GM23338 (cell line): ENCODE data around the gene AIM2. TPM values are rescaled to one million over a fixed set of nuclear protein-coding genes. Genes with fewer than 3 reads are reported as not detected.

Experiments
- ATAC-seq: fragments of 200-7000 bp; cut with Tn5 transposase; 3 replicates; pipeline ENCODE4 v1.9.1; 2020
- DNase-seq: peaks from one replicate; pipeline ENCODE4 v3.0.0-alpha.2; 2015; ENCODE audit warnings: low spot score
- H2AFZ ChIP-seq: fragments of 200-600 bp; sonication (generic); 2 replicates; pipeline ENCODE4 v1.8.0; 2016; ENCODE audit warnings: antibody characterized with exemption, mild to moderate bottlenecking, moderate library complexity
- H3F3A ChIP-seq: fragments of 200-600 bp; sonication (generic); replicated peaks from 2 replicates; pipeline ENCODE4 v1.8.0; 2017; ENCODE audit warnings: antibody characterized with exemption, mixed run types, low read depth
- H3K27ac ChIP-seq: fragments of 200-600 bp; sonication (generic); 2 replicates; pipeline ENCODE4 v1.6.1; 2016; ENCODE audit warnings: low read depth
- H3K27me3 ChIP-seq: fragments of 200-600 bp; sonication (generic); 2 replicates; pipeline ENCODE4 v1.8.0; 2016; ENCODE audit warnings: mild to moderate bottlenecking, mixed run types, moderate library complexity; ENCODE audit not compliant: insufficient read depth
- H3K36me3 ChIP-seq: fragments of 200-600 bp; sonication (generic); 2 replicates; pipeline ENCODE4 v1.8.0; 2016; ENCODE audit warnings: mild to moderate bottlenecking; ENCODE audit not compliant: insufficient read depth
- H3K4me1 ChIP-seq: fragments of 200-600 bp; sonication (generic); 2 replicates; pipeline ENCODE4 v1.8.0; 2016; ENCODE audit warnings: mild to moderate bottlenecking, moderate library complexity; ENCODE audit not compliant: insufficient read depth
- H3K4me2 ChIP-seq: fragments of 200-600 bp; sonication (generic); 2 replicates; pipeline ENCODE4 v1.7.1; 2017; ENCODE audit warnings: mixed run types
- H3K4me3 ChIP-seq: fragments of 200-600 bp; sonication (generic); 2 replicates; pipeline ENCODE4 v1.6.1; 2016; ENCODE audit warnings: mixed run types
- H3K79me2 ChIP-seq: fragments of 200-600 bp; sonication (generic); replicated peaks from 2 replicates; pipeline ENCODE4 v1.8.0; 2017; ENCODE audit warnings: mild to moderate bottlenecking; ENCODE audit not compliant: insufficient read depth
- H3K9me2 ChIP-seq: fragments of 200-600 bp; sonication (generic); 2 replicates; pipeline ENCODE4 v1.8.0; 2017; ENCODE audit not compliant: insufficient read depth
- H4K20me1 ChIP-seq: fragments of 200-600 bp; sonication (generic); replicated peaks from 2 replicates; pipeline ENCODE4 v1.8.0; 2017; ENCODE audit warnings: mild to moderate bottlenecking; ENCODE audit not compliant: insufficient read depth
- H3K27ac Mint-ChIP-seq: 2 replicates; pipeline ENCODE4 v1.8.0; 2020; ENCODE audit warnings: inconsistent platforms, mild to moderate bottlenecking, moderate library complexity, mixed read lengths
- H3K27me3 Mint-ChIP-seq: 3 replicates; pipeline ENCODE4 v1.8.0; 2022; ENCODE audit warnings: low read depth, mild to moderate bottlenecking, moderate library complexity, mixed read lengths, inconsistent platforms; ENCODE audit not compliant: insufficient read depth, poor library complexity
- H3K36me3 Mint-ChIP-seq: 3 replicates; pipeline ENCODE4 v1.8.0; 2021; ENCODE audit warnings: low read depth, mild to moderate bottlenecking, inconsistent platforms, moderate library complexity, mixed read lengths
- H3K4me1 Mint-ChIP-seq: 3 replicates; pipeline ENCODE4 v1.8.0; 2020; ENCODE audit warnings: mild to moderate bottlenecking, inconsistent platforms, mixed read lengths
- H3K4me3 Mint-ChIP-seq: 3 replicates; pipeline ENCODE4 v1.8.0; 2021; ENCODE audit warnings: moderate library complexity, mild to moderate bottlenecking, inconsistent platforms, mixed read lengths
- H3K9me3 Mint-ChIP-seq: 3 replicates; pipeline ENCODE4 v1.8.0; 2020; ENCODE audit warnings: moderate library complexity, mild to moderate bottlenecking, inconsistent platforms, mixed read lengths
- CREB1 ChIP-seq: fragments of 250-450 bp; sonication (Bioruptor Pico); IDR thresholded peaks from 2 replicates; pipeline ENCODE4 v1.5.0; 2020; ENCODE audit warnings: low read depth, mild to moderate bottlenecking, moderate library complexity
- EZH2 ChIP-seq: fragments of 200-600 bp; sonication (generic); IDR thresholded peaks from one replicate; pipeline ENCODE4 v1.8.0; 2017; ENCODE audit warnings: antibody characterized with exemption, mild to moderate bottlenecking, low read depth; ENCODE audit not compliant: unreplicated experiment
- EZH2phosphoT487 ChIP-seq: fragments of 200-600 bp; sonication (generic); IDR thresholded peaks from one replicate; pipeline ENCODE4 v1.8.1; 2018; ENCODE audit warnings: antibody characterized with exemption; ENCODE audit not compliant: unreplicated experiment
- JUNB ChIP-seq: IDR thresholded peaks from one replicate; pipeline ENCODE4 v1.6.1; 2016; ENCODE audit warnings: antibody characterized with exemption; ENCODE audit not compliant: unreplicated experiment
- NANOG ChIP-seq: IDR thresholded peaks from 2 replicates; pipeline ENCODE4 v1.6.1; 2016; ENCODE audit warnings: antibody characterized with exemption, borderline replicate concordance
- POLR2AphosphoS5 ChIP-seq: IDR thresholded peaks from 2 replicates; pipeline ENCODE4 v1.6.1; 2016; ENCODE audit warnings: antibody characterized with exemption, low read depth
- STAT1 ChIP-seq: IDR thresholded peaks from one replicate; pipeline ENCODE4 v1.6.1; 2016; ENCODE audit warnings: antibody characterized with exemption; ENCODE audit not compliant: unreplicated experiment
- ZNF114 ChIP-seq: fragments of 250-450 bp; sonication (Bioruptor Pico); IDR thresholded peaks from 2 replicates; pipeline ENCODE4 v1.5.0; 2020; ENCODE audit warnings: mild to moderate bottlenecking, moderate library complexity
- ZNF331 ChIP-seq: fragments of 250-450 bp; sonication (Bioruptor Pico); IDR thresholded peaks from 2 replicates; pipeline ENCODE4 v1.5.0; 2020; ENCODE audit warnings: low read depth, mild to moderate bottlenecking, moderate library complexity
- long read RNA-seq: library from polyadenylated mRNA; unstranded; transcript quantifications from one replicate; pipeline ENCODE4 v2.0.0, GENCODE V29; 2020; ENCODE audit not compliant: unreplicated experiment
- polyA plus RNA-seq: library from polyadenylated mRNA; unstranded; fragments of >200 nt; fragmentation: Nextera tagmentation; extraction: Ambion mirVana; gene quantifications from 2 replicates; pipeline ENCODE4 v1.2.1, GENCODE V29; 2016
- total RNA-seq: library from RNA; depleted of rRNA; stranded (reverse); fragments of >200 nt; shearing (Covaris generic); gene quantifications from 2 replicates; pipeline ENCODE4 v1.2.3, GENCODE V29; 2014; rRNA removed
- TF ChIP-seq, protein P1 (sequence below), 2 experiments: fragments of 200-600 bp in 1 of 2; sonication (generic) in 1 of 2; conservative IDR thresholded peaks; 2 replicates each; pipeline versions ENCODE4 v1.5.1 to v1.6.1; 2016 to 2017; ENCODE audit warnings: antibody characterized with exemption in 2 of 2, low read depth in 2 of 2, mild to moderate bottlenecking in 2 of 2, moderate library complexity in 1 of 2
- TF ChIP-seq, protein P2 (sequence below): fragments of 250-450 bp; sonication (Bioruptor Pico); IDR thresholded peaks from 2 replicates; pipeline ENCODE4 v1.5.0; 2020; ENCODE audit warnings: mild to moderate bottlenecking, moderate library complexity
- TF ChIP-seq, protein P3 (sequence below): IDR thresholded peaks from one replicate; pipeline ENCODE4 v1.6.1; 2018; ENCODE audit warnings: antibody characterized with exemption; ENCODE audit not compliant: unreplicated experiment
- TF ChIP-seq, protein P4 (sequence below): IDR thresholded peaks from 2 replicates; pipeline ENCODE4 v1.6.1; 2016; ENCODE audit warnings: antibody characterized with exemption

The AIM2 gene, protein sequence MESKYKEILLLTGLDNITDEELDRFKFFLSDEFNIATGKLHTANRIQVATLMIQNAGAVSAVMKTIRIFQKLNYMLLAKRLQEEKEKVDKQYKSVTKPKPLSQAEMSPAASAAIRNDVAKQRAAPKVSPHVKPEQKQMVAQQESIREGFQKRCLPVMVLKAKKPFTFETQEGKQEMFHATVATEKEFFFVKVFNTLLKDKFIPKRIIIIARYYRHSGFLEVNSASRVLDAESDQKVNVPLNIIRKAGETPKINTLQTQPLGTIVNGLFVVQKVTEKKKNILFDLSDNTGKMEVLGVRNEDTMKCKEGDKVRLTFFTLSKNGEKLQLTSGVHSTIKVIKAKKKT
- 2.1 and 2.5 TPM in 2 replicates for total RNA-seq
- polyA plus RNA-seq, result 1.5 and 1.9 TPM in 2 replicates
- long read RNA-seq, partial matches to known transcripts, result 0 of 2 reads
- long read RNA-seq, other reads (novel, unspliced or antisense), result 2 of 2 reads

DNA sequence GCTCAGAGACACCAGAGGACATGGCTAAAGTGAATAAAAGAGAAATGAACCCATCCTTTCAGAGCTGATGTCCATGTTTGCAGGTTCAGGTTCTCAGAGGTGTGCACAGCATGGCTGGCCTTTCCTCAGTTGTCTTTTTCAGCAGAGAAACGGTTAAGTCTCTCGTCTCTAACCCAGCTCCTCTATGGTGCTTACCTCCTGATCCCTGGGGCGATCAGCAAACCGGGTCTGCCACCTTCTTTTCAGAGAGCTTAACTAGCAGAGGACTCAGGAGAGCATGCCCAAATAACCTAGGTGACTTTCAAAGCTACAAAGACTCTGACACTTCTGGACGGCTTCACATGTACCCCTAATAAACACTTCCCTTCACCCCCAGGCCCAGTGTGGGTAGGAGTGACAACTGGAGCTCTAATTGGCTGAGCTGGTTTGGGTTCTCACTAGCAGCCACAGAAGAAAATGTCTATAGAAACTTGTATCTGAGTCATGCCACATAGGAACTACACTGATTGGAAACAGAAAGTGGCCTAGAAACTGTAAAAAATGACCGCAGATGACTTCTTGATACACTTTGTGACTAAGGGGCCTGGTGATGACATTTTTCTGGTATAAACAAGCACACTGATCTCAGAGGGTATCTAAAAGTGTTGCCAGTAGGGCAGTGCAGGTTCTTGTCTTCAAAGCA is at the start of gene AIM2:
AIM2 (minus strand) TSS at position 329 of the 682 bp plus-strand sequence. CDS start 3,267 bp downstream, outside the sequence.
- no peaks in the 10 kb centered on the region for H3K9me3 Mint-ChIP-seq
- H3K27me3 ChIP-seq, result no peaks in the 10 kb centered on the region
- no peak within 1 kb of the TSS for H3K27ac ChIP-seq
- no peaks in the 10 kb centered on the region for H4K20me1 ChIP-seq
- H3K27ac Mint-ChIP-seq, result no peak within 1 kb of the TSS
- H3K9me2 ChIP-seq, result no peaks in the 10 kb centered on the region
- no peak for TF ChIP-seq POLR2AphosphoS5
- TF ChIP-seq ZNF114 (CRISPR knock-in tag), result no peak
- no peak for TF ChIP-seq JUNB
- no peak for TF ChIP-seq NANOG
- TF ChIP-seq, protein P1, sequence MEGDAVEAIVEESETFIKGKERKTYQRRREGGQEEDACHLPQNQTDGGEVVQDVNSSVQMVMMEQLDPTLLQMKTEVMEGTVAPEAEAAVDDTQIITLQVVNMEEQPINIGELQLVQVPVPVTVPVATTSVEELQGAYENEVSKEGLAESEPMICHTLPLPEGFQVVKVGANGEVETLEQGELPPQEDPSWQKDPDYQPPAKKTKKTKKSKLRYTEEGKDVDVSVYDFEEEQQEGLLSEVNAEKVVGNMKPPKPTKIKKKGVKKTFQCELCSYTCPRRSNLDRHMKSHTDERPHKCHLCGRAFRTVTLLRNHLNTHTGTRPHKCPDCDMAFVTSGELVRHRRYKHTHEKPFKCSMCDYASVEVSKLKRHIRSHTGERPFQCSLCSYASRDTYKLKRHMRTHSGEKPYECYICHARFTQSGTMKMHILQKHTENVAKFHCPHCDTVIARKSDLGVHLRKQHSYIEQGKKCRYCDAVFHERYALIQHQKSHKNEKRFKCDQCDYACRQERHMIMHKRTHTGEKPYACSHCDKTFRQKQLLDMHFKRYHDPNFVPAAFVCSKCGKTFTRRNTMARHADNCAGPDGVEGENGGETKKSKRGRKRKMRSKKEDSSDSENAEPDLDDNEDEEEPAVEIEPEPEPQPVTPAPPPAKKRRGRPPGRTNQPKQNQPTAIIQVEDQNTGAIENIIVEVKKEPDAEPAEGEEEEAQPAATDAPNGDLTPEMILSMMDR (conservative IDR thresholded peaks at IDR 0.05; ENCODE audit: low read depth in 2 of 2), result no peak
- no peak for TF ChIP-seq EZH2
- no peak for TF ChIP-seq ZNF331 (CRISPR knock-in tag)
- TF ChIP-seq, protein P2, sequence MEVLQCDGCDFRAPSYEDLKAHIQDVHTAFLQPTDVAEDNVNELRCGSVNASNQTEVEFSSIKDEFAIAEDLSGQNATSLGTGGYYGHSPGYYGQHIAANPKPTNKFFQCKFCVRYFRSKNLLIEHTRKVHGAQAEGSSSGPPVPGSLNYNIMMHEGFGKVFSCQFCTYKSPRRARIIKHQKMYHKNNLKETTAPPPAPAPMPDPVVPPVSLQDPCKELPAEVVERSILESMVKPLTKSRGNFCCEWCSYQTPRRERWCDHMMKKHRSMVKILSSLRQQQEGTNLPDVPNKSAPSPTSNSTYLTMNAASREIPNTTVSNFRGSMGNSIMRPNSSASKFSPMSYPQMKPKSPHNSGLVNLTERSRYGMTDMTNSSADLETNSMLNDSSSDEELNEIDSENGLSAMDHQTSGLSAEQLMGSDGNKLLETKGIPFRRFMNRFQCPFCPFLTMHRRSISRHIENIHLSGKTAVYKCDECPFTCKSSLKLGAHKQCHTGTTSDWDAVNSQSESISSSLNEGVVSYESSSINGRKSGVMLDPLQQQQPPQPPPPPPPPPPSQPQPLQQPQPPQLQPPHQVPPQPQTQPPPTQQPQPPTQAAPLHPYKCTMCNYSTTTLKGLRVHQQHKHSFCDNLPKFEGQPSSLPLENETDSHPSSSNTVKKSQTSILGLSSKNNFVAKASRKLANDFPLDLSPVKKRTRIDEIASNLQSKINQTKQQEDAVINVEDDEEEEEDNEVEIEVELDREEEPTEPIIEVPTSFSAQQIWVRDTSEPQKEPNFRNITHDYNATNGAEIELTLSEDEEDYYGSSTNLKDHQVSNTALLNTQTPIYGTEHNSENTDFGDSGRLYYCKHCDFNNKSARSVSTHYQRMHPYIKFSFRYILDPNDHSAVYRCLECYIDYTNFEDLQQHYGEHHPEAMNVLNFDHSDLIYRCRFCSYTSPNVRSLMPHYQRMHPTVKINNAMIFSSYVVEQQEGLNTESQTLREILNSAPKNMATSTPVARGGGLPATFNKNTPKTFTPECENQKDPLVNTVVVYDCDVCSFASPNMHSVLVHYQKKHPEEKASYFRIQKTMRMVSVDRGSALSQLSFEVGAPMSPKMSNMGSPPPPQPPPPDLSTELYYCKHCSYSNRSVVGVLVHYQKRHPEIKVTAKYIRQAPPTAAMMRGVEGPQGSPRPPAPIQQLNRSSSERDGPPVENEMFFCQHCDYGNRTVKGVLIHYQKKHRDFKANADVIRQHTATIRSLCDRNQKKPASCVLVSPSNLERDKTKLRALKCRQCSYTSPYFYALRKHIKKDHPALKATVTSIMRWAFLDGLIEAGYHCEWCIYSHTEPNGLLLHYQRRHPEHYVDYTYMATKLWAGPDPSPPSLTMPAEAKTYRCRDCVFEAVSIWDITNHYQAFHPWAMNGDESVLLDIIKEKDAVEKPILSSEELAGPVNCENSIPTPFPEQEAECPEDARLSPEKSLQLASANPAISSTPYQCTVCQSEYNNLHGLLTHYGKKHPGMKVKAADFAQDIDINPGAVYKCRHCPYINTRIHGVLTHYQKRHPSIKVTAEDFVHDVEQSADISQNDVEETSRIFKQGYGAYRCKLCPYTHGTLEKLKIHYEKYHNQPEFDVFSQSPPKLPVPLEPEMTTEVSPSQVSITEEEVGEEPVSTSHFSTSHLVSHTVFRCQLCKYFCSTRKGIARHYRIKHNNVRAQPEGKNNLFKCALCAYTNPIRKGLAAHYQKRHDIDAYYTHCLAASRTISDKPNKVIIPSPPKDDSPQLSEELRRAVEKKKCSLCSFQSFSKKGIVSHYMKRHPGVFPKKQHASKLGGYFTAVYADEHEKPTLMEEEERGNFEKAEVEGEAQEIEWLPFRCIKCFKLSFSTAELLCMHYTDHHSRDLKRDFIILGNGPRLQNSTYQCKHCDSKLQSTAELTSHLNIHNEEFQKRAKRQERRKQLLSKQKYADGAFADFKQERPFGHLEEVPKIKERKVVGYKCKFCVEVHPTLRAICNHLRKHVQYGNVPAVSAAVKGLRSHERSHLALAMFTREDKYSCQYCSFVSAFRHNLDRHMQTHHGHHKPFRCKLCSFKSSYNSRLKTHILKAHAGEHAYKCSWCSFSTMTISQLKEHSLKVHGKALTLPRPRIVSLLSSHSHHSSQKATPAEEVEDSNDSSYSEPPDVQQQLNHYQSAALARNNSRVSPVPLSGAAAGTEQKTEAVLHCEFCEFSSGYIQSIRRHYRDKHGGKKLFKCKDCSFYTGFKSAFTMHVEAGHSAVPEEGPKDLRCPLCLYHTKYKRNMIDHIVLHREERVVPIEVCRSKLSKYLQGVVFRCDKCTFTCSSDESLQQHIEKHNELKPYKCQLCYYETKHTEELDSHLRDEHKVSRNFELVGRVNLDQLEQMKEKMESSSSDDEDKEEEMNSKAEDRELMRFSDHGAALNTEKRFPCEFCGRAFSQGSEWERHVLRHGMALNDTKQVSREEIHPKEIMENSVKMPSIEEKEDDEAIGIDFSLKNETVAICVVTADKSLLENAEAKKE (CRISPR knock-in tag), result no peak
- TF ChIP-seq EZH2phosphoT487, result no peak
- TF ChIP-seq, protein P3, sequence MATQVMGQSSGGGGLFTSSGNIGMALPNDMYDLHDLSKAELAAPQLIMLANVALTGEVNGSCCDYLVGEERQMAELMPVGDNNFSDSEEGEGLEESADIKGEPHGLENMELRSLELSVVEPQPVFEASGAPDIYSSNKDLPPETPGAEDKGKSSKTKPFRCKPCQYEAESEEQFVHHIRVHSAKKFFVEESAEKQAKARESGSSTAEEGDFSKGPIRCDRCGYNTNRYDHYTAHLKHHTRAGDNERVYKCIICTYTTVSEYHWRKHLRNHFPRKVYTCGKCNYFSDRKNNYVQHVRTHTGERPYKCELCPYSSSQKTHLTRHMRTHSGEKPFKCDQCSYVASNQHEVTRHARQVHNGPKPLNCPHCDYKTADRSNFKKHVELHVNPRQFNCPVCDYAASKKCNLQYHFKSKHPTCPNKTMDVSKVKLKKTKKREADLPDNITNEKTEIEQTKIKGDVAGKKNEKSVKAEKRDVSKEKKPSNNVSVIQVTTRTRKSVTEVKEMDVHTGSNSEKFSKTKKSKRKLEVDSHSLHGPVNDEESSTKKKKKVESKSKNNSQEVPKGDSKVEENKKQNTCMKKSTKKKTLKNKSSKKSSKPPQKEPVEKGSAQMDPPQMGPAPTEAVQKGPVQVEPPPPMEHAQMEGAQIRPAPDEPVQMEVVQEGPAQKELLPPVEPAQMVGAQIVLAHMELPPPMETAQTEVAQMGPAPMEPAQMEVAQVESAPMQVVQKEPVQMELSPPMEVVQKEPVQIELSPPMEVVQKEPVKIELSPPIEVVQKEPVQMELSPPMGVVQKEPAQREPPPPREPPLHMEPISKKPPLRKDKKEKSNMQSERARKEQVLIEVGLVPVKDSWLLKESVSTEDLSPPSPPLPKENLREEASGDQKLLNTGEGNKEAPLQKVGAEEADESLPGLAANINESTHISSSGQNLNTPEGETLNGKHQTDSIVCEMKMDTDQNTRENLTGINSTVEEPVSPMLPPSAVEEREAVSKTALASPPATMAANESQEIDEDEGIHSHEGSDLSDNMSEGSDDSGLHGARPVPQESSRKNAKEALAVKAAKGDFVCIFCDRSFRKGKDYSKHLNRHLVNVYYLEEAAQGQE, result no peak
- no peak for TF ChIP-seq STAT1
- no peak for TF ChIP-seq CREB1
- TF ChIP-seq, protein P4, sequence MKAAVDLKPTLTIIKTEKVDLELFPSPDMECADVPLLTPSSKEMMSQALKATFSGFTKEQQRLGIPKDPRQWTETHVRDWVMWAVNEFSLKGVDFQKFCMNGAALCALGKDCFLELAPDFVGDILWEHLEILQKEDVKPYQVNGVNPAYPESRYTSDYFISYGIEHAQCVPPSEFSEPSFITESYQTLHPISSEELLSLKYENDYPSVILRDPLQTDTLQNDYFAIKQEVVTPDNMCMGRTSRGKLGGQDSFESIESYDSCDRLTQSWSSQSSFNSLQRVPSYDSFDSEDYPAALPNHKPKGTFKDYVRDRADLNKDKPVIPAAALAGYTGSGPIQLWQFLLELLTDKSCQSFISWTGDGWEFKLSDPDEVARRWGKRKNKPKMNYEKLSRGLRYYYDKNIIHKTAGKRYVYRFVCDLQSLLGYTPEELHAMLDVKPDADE, result no peak
- DNase-seq (no peak), ATAC-seq (no peak)
- H3F3A ChIP-seq, result no peaks in the 10 kb centered on the region
- H3K27me3 Mint-ChIP-seq, result no peaks in the 10 kb centered on the region
- H3K79me2 ChIP-seq, result no peaks in the 10 kb centered on the region
- no peak within 1 kb of the TSS for H3K4me3 ChIP-seq
- no peak within 1 kb of the TSS for H3K4me2 ChIP-seq
- H3K4me3 Mint-ChIP-seq, result no peak within 1 kb of the TSS
- no peaks in the 10 kb centered on the region for H3K4me1 ChIP-seq
- H2AFZ ChIP-seq, result no peak within 1 kb of the TSS
- H3K36me3 ChIP-seq, result no peaks in the 10 kb centered on the region
- no peaks in the 10 kb centered on the region; the same call in 2 of the 3 replicates for H3K4me1 Mint-ChIP-seq
- H3K36me3 Mint-ChIP-seq, result no peaks in the 10 kb centered on the region
